ENCODE measurements around the gene WNT9B.

Gene WNT9B

DNA sequence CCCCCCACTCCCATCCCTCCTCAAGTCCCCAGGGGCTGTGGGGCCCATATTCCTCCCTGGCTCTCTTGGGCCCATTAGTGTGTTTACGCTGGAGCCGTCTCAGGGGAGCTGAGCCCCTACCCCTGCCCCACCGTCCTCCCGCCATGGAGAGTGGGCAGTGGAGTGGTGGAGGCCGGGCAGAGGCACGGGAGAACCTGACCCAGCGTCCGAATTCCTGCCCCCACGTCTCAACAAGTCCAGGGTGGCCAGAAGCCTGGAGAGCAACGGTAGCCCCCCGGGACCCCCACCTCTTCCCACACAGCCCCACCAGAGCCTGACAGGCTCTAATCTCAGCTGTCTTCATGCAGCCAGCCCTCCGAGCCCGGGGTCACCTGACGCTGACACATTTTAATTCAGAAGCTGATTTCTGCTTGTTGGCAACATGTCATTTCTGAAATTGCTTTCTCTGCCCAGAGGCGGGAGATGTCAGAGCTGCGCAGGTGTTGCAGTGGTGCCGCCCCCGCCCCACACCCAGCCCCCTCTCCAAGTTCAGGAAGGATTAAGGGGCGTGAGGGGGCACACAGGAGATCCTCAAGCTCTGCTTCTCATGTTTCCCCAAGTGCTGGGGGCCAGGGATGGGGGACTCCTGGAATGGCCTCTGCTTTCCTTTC, 32.6 kb downstream of the WNT9B start:
- Histone ChIP-seq H3K9ac (no peak overlapping the region), H2AFZ (ENCODE audit: low read depth) (no peak overlapping the region), H3K27me3 (ENCODE audit: insufficient read depth, low read depth) (no peaks in the 10 kb centered on the region), H3K79me2 (ENCODE audit: insufficient read depth, low read depth) (no peaks in the 10 kb centered on the region), H3K27ac (no peak overlapping the region), H3K4me2 (no peak overlapping the region), H3K4me3 (IDR thresholded peaks at IDR 0.05; ENCODE audit: insufficient read depth, low read depth, low read length) (no peak overlapping the region), H3K4me1 (ENCODE audit: low read depth, poor library complexity, severe bottlenecking) (no peaks in the 10 kb centered on the region), H3K36me3 (ENCODE audit: insufficient read depth) (no peaks in the 10 kb centered on the region), H4K20me1 (ENCODE audit: insufficient read depth) (no peaks in the 10 kb centered on the region)
- TF ChIP-seq, protein P1, sequence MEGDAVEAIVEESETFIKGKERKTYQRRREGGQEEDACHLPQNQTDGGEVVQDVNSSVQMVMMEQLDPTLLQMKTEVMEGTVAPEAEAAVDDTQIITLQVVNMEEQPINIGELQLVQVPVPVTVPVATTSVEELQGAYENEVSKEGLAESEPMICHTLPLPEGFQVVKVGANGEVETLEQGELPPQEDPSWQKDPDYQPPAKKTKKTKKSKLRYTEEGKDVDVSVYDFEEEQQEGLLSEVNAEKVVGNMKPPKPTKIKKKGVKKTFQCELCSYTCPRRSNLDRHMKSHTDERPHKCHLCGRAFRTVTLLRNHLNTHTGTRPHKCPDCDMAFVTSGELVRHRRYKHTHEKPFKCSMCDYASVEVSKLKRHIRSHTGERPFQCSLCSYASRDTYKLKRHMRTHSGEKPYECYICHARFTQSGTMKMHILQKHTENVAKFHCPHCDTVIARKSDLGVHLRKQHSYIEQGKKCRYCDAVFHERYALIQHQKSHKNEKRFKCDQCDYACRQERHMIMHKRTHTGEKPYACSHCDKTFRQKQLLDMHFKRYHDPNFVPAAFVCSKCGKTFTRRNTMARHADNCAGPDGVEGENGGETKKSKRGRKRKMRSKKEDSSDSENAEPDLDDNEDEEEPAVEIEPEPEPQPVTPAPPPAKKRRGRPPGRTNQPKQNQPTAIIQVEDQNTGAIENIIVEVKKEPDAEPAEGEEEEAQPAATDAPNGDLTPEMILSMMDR (conservative IDR thresholded peaks at IDR 0.05; ENCODE audit: low read depth, low read length): no peak

DNA sequence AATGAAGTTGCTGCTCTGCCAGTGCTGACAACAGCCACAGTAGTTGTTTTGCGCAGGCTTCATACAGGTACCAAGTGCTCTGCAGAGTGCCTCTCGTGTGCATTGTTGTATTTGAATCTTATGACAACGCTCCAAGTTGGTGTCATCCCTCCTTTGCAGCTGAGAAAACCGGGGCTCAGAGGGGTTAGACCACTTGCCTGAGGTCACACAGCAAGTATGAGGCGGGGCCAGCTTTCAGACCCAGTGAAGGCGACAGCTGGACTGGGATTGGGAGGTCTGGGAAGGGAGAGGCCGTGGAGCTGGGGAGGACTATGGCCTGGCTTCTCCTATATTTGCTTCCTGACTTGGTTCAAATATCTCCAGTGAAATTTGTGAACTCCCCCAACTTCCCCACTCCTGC, 33.2 kb downstream of the WNT9B start:
- Histone ChIP-seq H3K4me2 (no peak overlapping the region), H3K27ac (no peak overlapping the region), H3K27me3 (ENCODE audit: insufficient read depth, low read depth) (no peaks in the 10 kb centered on the region), H3K79me2 (ENCODE audit: insufficient read depth, low read depth) (no peaks in the 10 kb centered on the region), H3K4me1 (ENCODE audit: low read depth, poor library complexity, severe bottlenecking) (no peaks in the 10 kb centered on the region), H3K4me3 (IDR thresholded peaks at IDR 0.05; ENCODE audit: insufficient read depth, low read depth, low read length) (no peak overlapping the region), H2AFZ (ENCODE audit: low read depth) (no peak overlapping the region), H3K9ac (no peak overlapping the region), H3K36me3 (ENCODE audit: insufficient read depth) (no peaks in the 10 kb centered on the region), H4K20me1 (ENCODE audit: insufficient read depth) (no peaks in the 10 kb centered on the region)
- TF ChIP-seq, protein P1 (conservative IDR thresholded peaks at IDR 0.05; ENCODE audit: low read depth, low read length): no peak

DNA sequence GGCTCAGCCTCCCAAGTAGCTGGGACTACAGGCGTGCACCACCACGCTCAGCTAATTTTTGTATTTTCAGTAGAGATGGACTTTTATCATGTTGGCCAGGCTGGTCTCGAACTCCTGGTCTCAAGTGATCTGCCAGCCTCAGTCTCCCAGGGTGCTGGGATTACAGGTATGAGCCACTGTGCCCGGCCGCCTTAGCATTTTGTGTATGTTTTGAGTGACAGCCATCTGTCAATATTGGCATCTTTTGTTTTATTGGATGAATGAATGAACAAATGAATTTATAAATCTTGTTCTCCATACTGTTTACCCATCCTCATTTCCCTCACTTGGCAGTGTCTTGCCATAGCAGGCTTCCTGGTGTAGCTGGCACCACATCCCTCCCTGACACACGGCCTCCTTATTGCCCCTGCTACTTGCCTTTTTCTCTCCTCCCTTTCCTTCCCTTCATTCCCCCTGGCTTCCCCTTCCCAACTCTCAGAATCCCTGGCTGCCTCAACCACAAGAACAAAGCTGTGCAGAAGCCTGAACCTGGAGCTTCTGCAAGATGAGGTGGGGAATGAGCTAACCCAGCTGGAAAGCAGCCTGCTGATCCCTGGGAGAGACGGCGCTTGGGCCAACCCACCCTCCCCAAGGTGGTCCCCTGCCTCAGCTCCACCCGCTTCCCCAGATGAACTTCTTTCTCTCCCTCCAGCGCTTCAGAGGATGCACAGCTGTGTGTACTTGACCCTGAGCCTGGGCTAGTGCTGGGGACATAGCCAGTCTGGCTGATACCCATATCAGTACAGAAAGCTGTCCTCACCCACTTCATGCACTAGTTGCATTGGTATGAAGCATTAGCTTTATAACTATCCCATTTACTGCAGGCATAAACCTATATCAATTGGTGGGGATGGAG, 34.3 kb downstream of the WNT9B start:
- Histone ChIP-seq H3K9ac (no peak overlapping the region), H3K4me3 (IDR thresholded peaks at IDR 0.05; ENCODE audit: insufficient read depth, low read depth, low read length) (no peak overlapping the region), H3K79me2 (ENCODE audit: insufficient read depth, low read depth) (no peaks in the 10 kb centered on the region), H3K4me2 (no peak overlapping the region), H2AFZ (ENCODE audit: low read depth) (no peak overlapping the region), H3K27me3 (ENCODE audit: insufficient read depth, low read depth) (no peaks in the 10 kb centered on the region), H3K27ac (no peak overlapping the region), H3K4me1 (ENCODE audit: low read depth, poor library complexity, severe bottlenecking) (no peaks in the 10 kb centered on the region), H3K36me3 (ENCODE audit: insufficient read depth) (no peaks in the 10 kb centered on the region), H4K20me1 (ENCODE audit: insufficient read depth) (no peaks in the 10 kb centered on the region)
- TF ChIP-seq, protein P1 (conservative IDR thresholded peaks at IDR 0.05; ENCODE audit: low read depth, low read length): no peak

DNA sequence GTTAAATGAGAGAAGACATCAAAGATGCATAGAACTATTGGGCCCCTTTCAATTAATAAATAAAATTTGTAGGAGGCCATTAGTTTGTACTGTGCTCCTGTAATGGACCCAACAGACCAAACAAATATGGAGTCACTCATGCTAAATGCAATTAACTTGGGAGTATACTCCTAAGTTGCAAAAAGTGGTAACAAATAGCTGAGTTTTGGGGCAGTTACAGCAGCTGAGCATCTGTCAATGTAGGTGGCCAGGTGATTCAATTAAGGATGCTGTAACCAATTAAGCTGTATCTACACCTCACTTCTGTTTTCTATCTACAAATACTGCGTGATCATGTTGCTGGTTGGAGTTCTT, 34.9 kb downstream of the WNT9B start:
- no peaks in the 10 kb centered on the region for H3K79me2 ChIP-seq (ENCODE audit: insufficient read depth, low read depth)
- H3K9ac ChIP-seq: no peak overlapping the region
- H3K36me3 ChIP-seq (ENCODE audit: insufficient read depth): no peaks in the 10 kb centered on the region
- no peak overlapping the region for H3K27ac ChIP-seq
- TF ChIP-seq, protein P1 (conservative IDR thresholded peaks at IDR 0.05; ENCODE audit: low read depth, low read length): no peak
- H4K20me1 ChIP-seq (ENCODE audit: insufficient read depth): no peaks in the 10 kb centered on the region
- H2AFZ ChIP-seq (ENCODE audit: low read depth): no peak overlapping the region
- no peaks in the 10 kb centered on the region for H3K27me3 ChIP-seq (ENCODE audit: insufficient read depth, low read depth)
- no peak overlapping the region for H3K4me2 ChIP-seq
- no peaks in the 10 kb centered on the region for H3K4me1 ChIP-seq (ENCODE audit: low read depth, poor library complexity, severe bottlenecking)
- H3K4me3 ChIP-seq (IDR thresholded peaks at IDR 0.05; ENCODE audit: insufficient read depth, low read depth, low read length): no peak overlapping the region
